ENCODE measurements around the gene AZU1. TPM values are rescaled to one million over a fixed set of nuclear protein-coding genes. Genes with fewer than 3 reads are reported as not detected.
"Not testable (repeated sequence)": the region's sequence is repeated elsewhere in the genome, so short reads cannot be mapped to it uniquely, and the experiment has no call there.

The AZU1 gene
- total RNA-seq, 1 donor, result not detected

GRCh38 chr19:844546-844971 lies 16.9 kb downstream of the AZU1 start:
- Histone ChIP-seq H3K4me2 (ENCODE audit: insufficient read depth, low read length) (no peak overlapping the region), H3K27me3 (ENCODE audit: insufficient read depth, low read length) (peaks cover 37% of the 10 kb centered on the region), H3K4me3 (ENCODE audit: insufficient read depth, low read length) (no peak overlapping the region), H4K20me1 (ENCODE audit: insufficient read depth, low read length) (no peaks in the 10 kb centered on the region), H3K4me1 (ENCODE audit: insufficient read depth, low read length) (peaks cover 3% of the 10 kb centered on the region), H3K36me3 (ENCODE audit: insufficient read depth, low read length) (no peaks in the 10 kb centered on the region), H3K9me3 (ENCODE audit: low read depth, low read length) (no peaks in the 10 kb centered on the region), H2AFZ (ENCODE audit: low read length) (no peak overlapping the region), H3K79me2 (ENCODE audit: insufficient read depth, low read length) (no peaks in the 10 kb centered on the region), H3K27ac (ENCODE audit: low read depth, low read length) (no peak overlapping the region)
- DNase-seq (ENCODE audit: insufficient read length, low spot score, missing footprints), result no peak
- TF ChIP-seq CTCF (IDR thresholded peaks at IDR 0.05; ENCODE audit: extremely low read depth, low read depth, low read length), result no peak

GRCh38 chr19:845707-846521 lies 18.3 kb downstream of the AZU1 start:
- Histone ChIP-seq H3K4me1 (ENCODE audit: insufficient read depth, low read length) (peaks cover 3% of the 10 kb centered on the region), H2AFZ (ENCODE audit: low read length) (no peak overlapping the region), H3K27me3 (ENCODE audit: insufficient read depth, low read length) (peaks cover 37% of the 10 kb centered on the region), H3K36me3 (ENCODE audit: insufficient read depth, low read length) (no peaks in the 10 kb centered on the region), H3K4me3 (ENCODE audit: insufficient read depth, low read length) (no peak overlapping the region), H3K4me2 (ENCODE audit: insufficient read depth, low read length) (no peak overlapping the region), H3K27ac (ENCODE audit: low read depth, low read length) (no peak overlapping the region), H4K20me1 (ENCODE audit: insufficient read depth, low read length) (no peaks in the 10 kb centered on the region), H3K9me3 (ENCODE audit: low read depth, low read length) (no peaks in the 10 kb centered on the region), H3K79me2 (ENCODE audit: insufficient read depth, low read length) (no peaks in the 10 kb centered on the region)
- no peak for TF ChIP-seq CTCF (IDR thresholded peaks at IDR 0.05; ENCODE audit: extremely low read depth, low read depth, low read length)
- DNase-seq (ENCODE audit: insufficient read length, low spot score, missing footprints), result no peak

- Histone ChIP-seq H3K4me2 (ENCODE audit: insufficient read depth, low read length) (no peak overlapping the region), H3K9me3 (ENCODE audit: low read depth, low read length) (no peaks in the 10 kb centered on the region), H3K4me3 (ENCODE audit: insufficient read depth, low read length) (no peak overlapping the region), H3K27ac (ENCODE audit: low read depth, low read length) (no peak overlapping the region), H3K27me3 (ENCODE audit: insufficient read depth, low read length) (peaks cover 32% of the 10 kb centered on the region), H3K36me3 (ENCODE audit: insufficient read depth, low read length) (no peaks in the 10 kb centered on the region), H4K20me1 (ENCODE audit: insufficient read depth, low read length) (no peaks in the 10 kb centered on the region), H2AFZ (ENCODE audit: low read length) (no peak overlapping the region), H3K4me1 (ENCODE audit: insufficient read depth, low read length) (peaks cover 3% of the 10 kb centered on the region), H3K79me2 (ENCODE audit: insufficient read depth, low read length) (no peaks in the 10 kb centered on the region)
- DNase-seq (ENCODE audit: insufficient read length, low spot score, missing footprints), result no peak
- no peak for TF ChIP-seq CTCF (IDR thresholded peaks at IDR 0.05; ENCODE audit: extremely low read depth, low read depth, low read length)
Observed at GRCh38 chr19:848386-848921, 20.8 kb downstream of the AZU1 start.

DNA sequence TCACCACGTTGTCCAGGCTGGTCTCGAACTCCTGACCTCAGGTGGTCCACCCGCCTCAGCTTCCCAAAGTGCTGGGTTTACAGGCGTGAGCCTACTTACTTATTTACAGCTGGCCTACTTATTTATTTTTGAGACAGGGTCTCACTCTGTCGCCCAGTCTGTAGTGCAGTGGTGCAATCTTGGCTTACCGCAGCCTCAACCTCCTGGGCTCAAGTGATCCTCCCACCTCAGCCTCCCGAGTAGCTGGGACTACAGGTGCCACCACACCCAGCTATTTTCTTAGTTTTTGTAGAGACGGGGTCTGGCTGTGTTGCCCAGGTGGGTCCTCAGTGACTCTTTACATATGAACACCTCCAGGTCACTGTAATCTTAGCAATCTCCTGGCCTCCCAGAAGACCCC lies 21.6 kb downstream of the AZU1 start:
- not testable (repeated sequence) for H2AFZ ChIP-seq (ENCODE audit: low read length); H3K4me2 ChIP-seq (ENCODE audit: insufficient read depth, low read length); DNase-seq (ENCODE audit: insufficient read length, low spot score, missing footprints); H3K79me2 ChIP-seq (ENCODE audit: insufficient read depth, low read length); H3K36me3 ChIP-seq (ENCODE audit: insufficient read depth, low read length); H3K27ac ChIP-seq (ENCODE audit: low read depth, low read length); H4K20me1 ChIP-seq (ENCODE audit: insufficient read depth, low read length); H3K9me3 ChIP-seq (ENCODE audit: low read depth, low read length); H3K4me1 ChIP-seq (ENCODE audit: insufficient read depth, low read length); H3K4me3 ChIP-seq (ENCODE audit: insufficient read depth, low read length)
- peaks cover 27% of the 10 kb centered on the region for H3K27me3 ChIP-seq (ENCODE audit: insufficient read depth, low read length)
